HG02943 (cell line): ENCODE data around the gene NCBP2L.
A peak's percentile ranks its signal among the peaks of the same experiment; 100 is the strongest.

Experiments used
- ATAC-seq: cut with Tn5 transposase; IDR thresholded peaks from one replicate; pipeline ENCODE4 v1.9.1; 2021; ENCODE audit warnings: mild to moderate bottlenecking, low read depth, moderate library complexity; ENCODE audit not compliant: unreplicated experiment

Gene NCBP2L

GRCh38 chrX:107777536-107777832 is at the start of gene NCBP2L:
Gene NCBP2L (plus strand): TSS chrX:107777733. CDS start chrX:107794221, 16,488 bp downstream.
- ATAC-seq = no peak

GRCh38 chrX:107728371-107729099 is 49.0 kb upstream of the NCBP2L start:
- ATAC-seq = no peak

- ATAC-seq = no peak
Observed at GRCh38 chrX:107729558-107730297, 47.8 kb upstream of the NCBP2L start.

GRCh38 chrX:107730298-107730655 is 47.3 kb upstream of the NCBP2L start:
- no peak for ATAC-seq

GRCh38 chrX:107730991-107731766 is 46.4 kb upstream of the NCBP2L start:
- no peak for ATAC-seq

- ATAC-seq = no peak
Observed at GRCh38 chrX:107731831-107732502, 45.6 kb upstream of the NCBP2L start.

- ATAC-seq = no peak
Observed at GRCh38 chrX:107733686-107734085, 43.8 kb upstream of the NCBP2L start.

- no peak for ATAC-seq
Observed at GRCh38 chrX:107734646-107735045, 42.9 kb upstream of the NCBP2L start.

GRCh38 chrX:107736781-107737531 is 40.6 kb upstream of the NCBP2L start:
- ATAC-seq = no peak

GRCh38 chrX:107738272-107738671 is 39.3 kb upstream of the NCBP2L start:
- ATAC-seq = no peak

GRCh38 chrX:107738768-107739167 is 38.8 kb upstream of the NCBP2L start:
- no peak for ATAC-seq

GRCh38 chrX:107739541-107739940 is 38.0 kb upstream of the NCBP2L start:
- no peak for ATAC-seq

GRCh38 chrX:107741404-107741790 is 36.1 kb upstream of the NCBP2L start:
- peak; percentile 20 for ATAC-seq

- no peak for ATAC-seq
Observed at GRCh38 chrX:107742700-107743191, 34.8 kb upstream of the NCBP2L start.

- no peak for ATAC-seq
Observed at GRCh38 chrX:107743995-107744394, 33.5 kb upstream of the NCBP2L start.

- no peak for ATAC-seq
Observed at GRCh38 chrX:107744868-107745267, 32.7 kb upstream of the NCBP2L start.

- no peak for ATAC-seq
Observed at GRCh38 chrX:107747596-107748161, 29.9 kb upstream of the NCBP2L start.

GRCh38 chrX:107748506-107748905 is 29.0 kb upstream of the NCBP2L start:
- ATAC-seq = no peak

- no peak for ATAC-seq
Observed at GRCh38 chrX:107750263-107750662, 27.3 kb upstream of the NCBP2L start.
